Keratinocyte (primary cell): ENCODE data around the gene ZNF619.

ENCODE experiments used
- EZH2 ChIP-seq: IDR thresholded peaks from one replicate; pipeline ENCODE4 v1.6.1; 2012; ENCODE audit warnings: inconsistent platforms, mild to moderate bottlenecking, low read length, moderate library complexity
- TF ChIP-seq, protein P1 (sequence below), 3 experiments: IDR thresholded peaks in 1 of 3; conservative IDR thresholded peaks in 1 of 3; optimal IDR thresholded peaks in 1 of 3; 2 replicates in 2 of 3; 3 replicates in 1 of 3; pipeline versions ENCODE3 to v1.5.1; 2011; ENCODE audit warnings: low read length in 3 of 3, mild to moderate bottlenecking in 3 of 3, moderate library complexity in 2 of 3, control low read depth in 1 of 3, inconsistent platforms in 1 of 3; ENCODE audit not compliant: insufficient read depth in 2 of 3; ENCODE audit errors: extremely low read depth in 1 of 3

DNA sequence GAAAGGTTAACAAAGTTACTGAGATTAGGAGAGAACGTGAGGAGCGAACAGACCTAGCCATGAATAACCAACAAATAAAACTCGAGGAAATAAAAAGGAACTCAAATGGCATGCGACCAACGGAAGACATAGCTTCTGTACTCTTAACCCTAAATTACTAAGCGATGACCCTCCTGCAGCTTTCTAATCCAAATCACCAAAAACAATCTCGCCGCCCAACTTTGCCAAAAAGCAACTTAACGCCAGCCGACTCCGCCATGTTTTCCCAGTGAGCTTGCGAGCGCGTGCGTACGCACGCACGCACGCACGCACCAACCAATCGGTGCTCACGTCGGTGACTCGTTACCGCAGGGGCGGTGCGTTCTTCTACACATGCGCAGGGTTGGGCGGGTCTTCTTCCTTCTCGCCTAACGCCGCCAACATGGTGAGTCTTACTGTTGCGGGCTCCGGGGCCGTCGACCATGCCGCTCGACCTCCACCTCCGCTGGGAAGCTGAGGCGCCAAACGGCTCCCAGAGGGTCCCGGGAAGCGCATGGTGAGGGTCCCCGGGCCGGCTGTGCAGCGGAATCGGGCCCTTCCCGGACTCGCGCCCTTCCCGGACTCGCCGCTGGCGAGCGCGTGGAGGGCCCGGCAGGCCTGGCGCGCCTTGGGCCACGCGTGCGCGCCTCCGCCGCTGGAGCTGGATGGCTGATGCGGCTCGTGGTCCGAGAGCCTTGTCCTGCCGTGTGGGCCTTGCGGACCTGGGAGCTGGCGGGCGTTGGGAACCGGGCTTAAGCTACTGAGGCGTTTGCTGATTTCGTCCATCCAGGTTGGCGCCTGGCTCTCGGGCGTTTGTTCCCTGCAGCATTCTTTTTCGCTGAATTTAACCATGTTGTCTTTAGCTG, 19.7 kb upstream of the ZNF619 start, which contains the start of gene RPL14:
- TF ChIP-seq, protein P1, sequence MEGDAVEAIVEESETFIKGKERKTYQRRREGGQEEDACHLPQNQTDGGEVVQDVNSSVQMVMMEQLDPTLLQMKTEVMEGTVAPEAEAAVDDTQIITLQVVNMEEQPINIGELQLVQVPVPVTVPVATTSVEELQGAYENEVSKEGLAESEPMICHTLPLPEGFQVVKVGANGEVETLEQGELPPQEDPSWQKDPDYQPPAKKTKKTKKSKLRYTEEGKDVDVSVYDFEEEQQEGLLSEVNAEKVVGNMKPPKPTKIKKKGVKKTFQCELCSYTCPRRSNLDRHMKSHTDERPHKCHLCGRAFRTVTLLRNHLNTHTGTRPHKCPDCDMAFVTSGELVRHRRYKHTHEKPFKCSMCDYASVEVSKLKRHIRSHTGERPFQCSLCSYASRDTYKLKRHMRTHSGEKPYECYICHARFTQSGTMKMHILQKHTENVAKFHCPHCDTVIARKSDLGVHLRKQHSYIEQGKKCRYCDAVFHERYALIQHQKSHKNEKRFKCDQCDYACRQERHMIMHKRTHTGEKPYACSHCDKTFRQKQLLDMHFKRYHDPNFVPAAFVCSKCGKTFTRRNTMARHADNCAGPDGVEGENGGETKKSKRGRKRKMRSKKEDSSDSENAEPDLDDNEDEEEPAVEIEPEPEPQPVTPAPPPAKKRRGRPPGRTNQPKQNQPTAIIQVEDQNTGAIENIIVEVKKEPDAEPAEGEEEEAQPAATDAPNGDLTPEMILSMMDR (optimal IDR thresholded peaks at IDR 0.05 in 1 of 3, IDR thresholded peaks at IDR 0.05 in 1 of 3, conservative IDR thresholded peaks at IDR 0.05 in 1 of 3; ENCODE audit: extremely low read depth in 1 of 3, insufficient read depth in 2 of 3, low read length in 3 of 3) = no peak
- no peak for TF ChIP-seq EZH2
